Measurements from ENCODE around the gene BCR.

The BCR gene

DNA sequence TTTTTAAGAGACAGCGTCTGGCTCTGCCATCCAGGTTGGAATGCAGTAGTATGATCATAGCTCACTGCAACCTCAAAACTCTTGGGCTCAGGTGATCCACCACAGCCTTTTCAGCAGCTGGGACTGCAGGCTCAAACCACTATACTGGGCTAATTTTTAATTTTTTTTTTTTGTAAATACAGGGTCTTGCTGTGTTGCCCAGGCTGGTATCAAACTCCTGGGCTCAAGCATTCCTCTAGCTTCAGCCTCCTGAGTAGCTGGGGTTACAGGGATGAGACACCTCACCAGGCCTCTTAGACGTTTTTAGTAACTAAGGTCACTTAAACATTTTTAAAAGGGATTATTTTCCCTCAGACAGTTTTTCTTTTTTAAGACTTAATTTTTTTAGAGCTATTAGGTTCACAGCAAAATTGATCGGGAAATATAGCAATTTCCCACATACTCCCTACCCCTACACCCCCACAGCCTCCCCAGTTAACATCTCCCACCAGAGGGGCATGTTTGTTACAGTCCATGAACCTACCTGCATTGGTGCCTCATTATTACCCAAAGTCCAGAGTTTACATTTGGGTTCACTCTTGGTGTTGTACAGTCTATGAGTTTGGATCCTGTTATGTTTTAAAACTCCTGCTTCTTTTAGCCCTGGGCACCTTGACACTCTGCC lies 3.9 kb downstream of the BCR start:
- DNase-seq (ENCODE audit: extremely low spot score): no peak
- ChIA-PET POLR2A (no interaction called here), CTCF (interaction anchor here (1.3 to 12.7 kb wide), 3 partner anchors 9 to 221 kb away, joined by 3 to 229 read pairs (median 5); no protein-coding TSS in a partner anchor)
- TF ChIP-seq, protein P1, sequence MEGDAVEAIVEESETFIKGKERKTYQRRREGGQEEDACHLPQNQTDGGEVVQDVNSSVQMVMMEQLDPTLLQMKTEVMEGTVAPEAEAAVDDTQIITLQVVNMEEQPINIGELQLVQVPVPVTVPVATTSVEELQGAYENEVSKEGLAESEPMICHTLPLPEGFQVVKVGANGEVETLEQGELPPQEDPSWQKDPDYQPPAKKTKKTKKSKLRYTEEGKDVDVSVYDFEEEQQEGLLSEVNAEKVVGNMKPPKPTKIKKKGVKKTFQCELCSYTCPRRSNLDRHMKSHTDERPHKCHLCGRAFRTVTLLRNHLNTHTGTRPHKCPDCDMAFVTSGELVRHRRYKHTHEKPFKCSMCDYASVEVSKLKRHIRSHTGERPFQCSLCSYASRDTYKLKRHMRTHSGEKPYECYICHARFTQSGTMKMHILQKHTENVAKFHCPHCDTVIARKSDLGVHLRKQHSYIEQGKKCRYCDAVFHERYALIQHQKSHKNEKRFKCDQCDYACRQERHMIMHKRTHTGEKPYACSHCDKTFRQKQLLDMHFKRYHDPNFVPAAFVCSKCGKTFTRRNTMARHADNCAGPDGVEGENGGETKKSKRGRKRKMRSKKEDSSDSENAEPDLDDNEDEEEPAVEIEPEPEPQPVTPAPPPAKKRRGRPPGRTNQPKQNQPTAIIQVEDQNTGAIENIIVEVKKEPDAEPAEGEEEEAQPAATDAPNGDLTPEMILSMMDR (IDR thresholded peaks at IDR 0.05; ENCODE audit: control extremely low read depth, extremely low read depth, low read depth, missing control alignments): no peak

DNA sequence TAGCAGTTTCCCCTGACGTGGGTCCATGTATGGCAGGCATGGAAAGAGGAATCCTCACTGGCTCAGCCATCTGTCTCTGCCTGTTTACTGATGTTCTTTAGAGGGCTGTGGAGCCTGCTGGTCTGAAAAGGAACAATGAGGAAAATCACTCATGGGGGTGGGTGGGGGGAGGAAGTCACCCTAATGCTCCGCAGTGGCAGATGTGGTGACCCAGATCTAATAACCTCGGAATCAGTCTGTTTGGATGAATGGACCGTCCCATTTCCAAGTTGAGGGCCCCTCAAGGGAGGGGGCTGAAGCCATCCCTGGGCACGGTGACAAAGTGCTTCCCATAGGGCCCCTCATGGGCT lies 4.4 kb downstream of the BCR start:
- CTCF ChIA-PET: interaction anchor here (1.4 to 12.7 kb wide), 2 partner anchors 10 to 95 kb away, joined by 5 to 229 read pairs; no protein-coding TSS in a partner anchor
- TF ChIP-seq, protein P1 (IDR thresholded peaks at IDR 0.05; ENCODE audit: control extremely low read depth, extremely low read depth, low read depth, missing control alignments): no peak
- no peak for DNase-seq (ENCODE audit: extremely low spot score)
- POLR2A ChIA-PET: no interaction called here

DNA sequence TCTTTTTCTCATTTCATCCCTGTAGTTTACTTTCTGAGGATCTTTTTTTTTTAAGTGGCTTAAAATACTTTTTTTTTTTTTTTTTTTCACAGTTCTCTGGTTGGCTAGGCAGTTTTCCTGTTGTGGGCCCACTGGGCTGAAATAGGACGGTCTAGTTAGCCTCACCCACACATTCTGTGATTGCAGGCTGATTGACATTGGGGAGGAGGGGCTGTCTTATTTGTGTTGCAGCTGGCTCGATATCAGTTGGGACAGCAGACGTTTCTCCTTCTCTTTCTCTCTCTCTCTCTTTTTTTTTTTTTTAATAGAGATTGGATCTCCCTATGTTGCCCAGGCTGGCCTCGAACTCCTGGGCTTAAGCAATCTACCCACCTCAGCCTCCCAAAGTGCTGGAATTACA lies 6.9 kb downstream of the BCR start:
- DNase-seq (ENCODE audit: extremely low spot score): no peak
- POLR2A ChIA-PET: no interaction called here
- CTCF ChIA-PET: interaction anchor here (1.5 to 3.1 kb wide), 3 partner anchors 9 to 95 kb away, joined by 3 to 10 read pairs (median 7); no protein-coding TSS in a partner anchor
- TF ChIP-seq, protein P1 (IDR thresholded peaks at IDR 0.05; ENCODE audit: control extremely low read depth, extremely low read depth, low read depth, missing control alignments): no peak

DNA sequence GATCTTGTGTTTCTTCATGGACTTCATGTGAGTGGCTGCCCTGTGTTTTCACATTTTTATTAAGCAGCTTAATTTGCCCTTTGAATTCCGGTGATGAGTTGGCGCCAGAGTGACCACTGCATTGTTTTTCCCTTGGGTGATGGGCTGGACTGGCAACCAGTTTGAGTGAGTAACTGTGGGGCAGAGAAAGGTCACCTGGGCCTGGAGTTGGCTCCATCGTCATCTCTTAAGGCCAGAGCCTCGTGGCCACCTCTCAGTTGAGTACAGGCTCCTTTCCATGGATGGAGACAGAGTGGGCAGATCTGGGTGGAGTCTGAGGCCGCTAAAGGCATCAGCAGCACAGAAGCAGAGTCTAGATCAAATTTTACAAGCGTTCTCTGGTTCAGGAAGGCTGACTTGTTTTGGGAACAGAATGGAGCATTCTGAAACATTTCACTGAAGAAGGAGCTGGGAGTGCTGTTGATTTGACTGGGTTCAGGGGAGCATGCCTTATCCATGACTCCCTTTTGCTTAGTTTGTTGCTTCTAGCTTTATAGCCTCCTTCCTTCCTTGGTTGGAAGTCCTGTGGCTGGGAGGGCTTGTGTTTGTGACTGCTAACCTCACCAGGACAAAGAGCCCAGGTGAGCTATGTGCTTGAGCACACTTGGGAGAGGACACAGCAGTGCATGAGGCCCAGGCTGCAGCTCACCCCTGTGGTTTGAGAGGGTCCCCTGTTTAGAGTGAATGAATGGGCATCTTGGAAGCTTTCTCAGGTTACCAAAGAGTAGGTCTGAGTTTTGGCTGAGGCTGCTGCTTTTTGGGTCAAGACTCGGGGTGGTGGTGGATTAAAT lies 7.8 kb downstream of the BCR start:
- DNase-seq (ENCODE audit: extremely low spot score): no peak
- TF ChIP-seq, protein P1 (IDR thresholded peaks at IDR 0.05; ENCODE audit: control extremely low read depth, extremely low read depth, low read depth, missing control alignments): no peak
- CTCF ChIA-PET: interaction anchor here (1.5 to 3.1 kb wide), 3 partner anchors 10 to 94 kb away, joined by 3 to 10 read pairs (median 10); no protein-coding TSS in a partner anchor
- POLR2A ChIA-PET: no interaction called here

DNA sequence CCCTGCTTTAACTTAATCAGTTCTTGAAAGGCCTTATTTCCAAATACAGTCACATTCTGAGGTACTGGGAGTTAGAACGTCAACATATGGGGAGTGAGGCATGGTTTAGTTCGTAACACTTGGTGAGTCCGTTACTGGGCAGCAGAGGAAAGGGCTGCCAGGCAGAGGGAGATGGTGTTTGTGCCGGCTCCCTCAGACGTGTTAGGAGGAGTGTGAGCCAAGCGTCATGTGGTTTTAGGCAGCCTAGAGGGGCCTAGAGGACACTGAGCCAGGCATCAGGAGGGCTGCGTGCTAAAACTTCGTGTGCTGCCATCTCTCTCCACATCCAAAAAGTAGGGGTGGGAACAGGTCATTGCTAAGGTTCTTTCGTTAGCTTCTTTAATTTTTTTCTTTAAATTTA lies 10.2 kb downstream of the BCR start:
- ChIA-PET POLR2A (no interaction called here), CTCF (no interaction called here)
- no peak for DNase-seq (ENCODE audit: extremely low spot score)
- TF ChIP-seq, protein P1 (IDR thresholded peaks at IDR 0.05; ENCODE audit: control extremely low read depth, extremely low read depth, low read depth, missing control alignments): no peak

DNA sequence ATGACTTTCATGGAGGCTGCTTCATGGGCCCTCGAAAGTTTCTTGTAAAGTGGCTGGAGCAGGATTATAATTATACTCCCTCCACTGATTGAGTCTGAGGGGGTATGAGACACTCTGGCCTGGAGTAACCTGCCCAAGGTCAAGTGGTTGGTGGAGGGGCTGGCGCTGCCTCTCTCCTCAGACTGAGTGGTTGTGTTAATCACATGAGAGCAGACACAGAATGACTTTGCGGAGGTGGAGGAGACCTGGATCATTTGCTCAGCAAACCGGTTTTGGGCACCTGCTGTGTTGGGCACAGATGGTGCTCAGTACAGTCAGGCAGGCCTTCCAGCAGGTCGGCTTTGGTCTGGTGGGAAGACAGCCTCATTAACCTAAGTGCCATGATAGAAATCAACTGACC lies 11.8 kb downstream of the BCR start:
- TF ChIP-seq, protein P1 (IDR thresholded peaks at IDR 0.05; ENCODE audit: control extremely low read depth, extremely low read depth, low read depth, missing control alignments): no peak
- no peak for DNase-seq (ENCODE audit: extremely low spot score)
- POLR2A ChIA-PET: no interaction called here
- CTCF ChIA-PET: no interaction called here

All from GM10248 (cell line).